ENCODE measurements around the gene CEP85L. TPM values are rescaled to one million over a fixed set of nuclear protein-coding genes. Genes with fewer than 3 reads are reported as not detected.

CEP85L gene
- total and polyA plus RNA-seq, 2 of the 13 experiments (the other 11 are each of a cell fraction or from before 2014, with no cell fraction given): 0.44 to 1.7 TPM

DNA sequence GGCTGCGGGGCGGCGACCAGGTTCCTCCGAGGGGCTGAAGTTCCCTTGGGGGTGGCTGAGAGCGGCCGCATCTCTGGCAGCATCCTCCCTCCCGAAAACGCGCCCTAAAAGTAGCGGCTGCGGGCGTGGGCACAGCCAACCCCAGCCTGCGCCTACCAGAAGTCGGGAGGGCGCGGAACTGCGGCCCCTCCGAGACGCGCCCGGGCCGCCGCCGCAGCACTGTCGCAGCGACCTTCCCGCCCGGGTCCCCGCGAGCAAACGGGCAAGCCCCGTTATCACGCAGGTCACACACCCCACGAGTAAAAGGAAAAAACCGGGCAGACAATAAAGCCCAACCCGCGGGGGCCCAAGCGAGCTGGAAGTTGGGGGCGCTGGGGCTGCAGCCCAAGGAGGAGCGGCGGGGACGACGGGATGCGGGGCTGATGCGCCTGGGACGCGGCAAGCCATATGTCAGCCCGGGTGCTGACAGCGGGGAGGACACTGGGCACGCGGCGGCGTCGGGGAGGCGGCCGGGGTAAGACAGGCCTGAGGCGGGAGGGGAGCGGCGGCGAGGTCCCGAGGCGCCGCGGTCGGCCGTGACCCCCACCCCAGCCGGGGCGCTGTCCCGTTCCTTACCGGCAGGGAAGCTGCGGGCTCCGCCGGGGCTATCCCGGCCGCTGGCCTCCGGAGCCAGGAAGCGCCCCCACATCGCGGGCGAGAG lies 659 bp downstream of the CEP85L start (continued):
- peak; percentile 27; the same call in 1 of the 2 replicates for TF ChIP-seq NFKB2 (CRISPR knock-in tag; IDR thresholded peaks at IDR 0.05; ENCODE audit: borderline replicate concordance)
- TF ChIP-seq ZNF839 (CRISPR knock-in tag; IDR thresholded peaks at IDR 0.05; ENCODE audit: borderline replicate concordance): 0 out of 2 replicates have a peak, but pooled peaks have one; percentile 37
- TF ChIP-seq EZH2 (conservative IDR thresholded peaks at IDR 0.05; ENCODE audit: low read depth, low read length): peak; percentile 86
- TF ChIP-seq BRD4 (CRISPR knock-in tag; IDR thresholded peaks at IDR 0.05): no peak
- TF ChIP-seq ZNF670 (CRISPR knock-in tag; IDR thresholded peaks at IDR 0.05; ENCODE audit: borderline replicate concordance): no peak
- TF ChIP-seq KLF13 (CRISPR knock-in tag; IDR thresholded peaks at IDR 0.05): 0 out of 2 replicates have a peak, but pooled peaks have one; percentile 23
- no peak for TF ChIP-seq NFE2 (CRISPR knock-in tag; IDR thresholded peaks at IDR 0.05)
- no peak for TF ChIP-seq TBX3 (IDR thresholded peaks at IDR 0.05; ENCODE audit: borderline replicate concordance)
- TF ChIP-seq CHD4 (IDR thresholded peaks at IDR 0.05; ENCODE audit: borderline replicate concordance, low read length): no peak
- TF ChIP-seq, protein P1, sequence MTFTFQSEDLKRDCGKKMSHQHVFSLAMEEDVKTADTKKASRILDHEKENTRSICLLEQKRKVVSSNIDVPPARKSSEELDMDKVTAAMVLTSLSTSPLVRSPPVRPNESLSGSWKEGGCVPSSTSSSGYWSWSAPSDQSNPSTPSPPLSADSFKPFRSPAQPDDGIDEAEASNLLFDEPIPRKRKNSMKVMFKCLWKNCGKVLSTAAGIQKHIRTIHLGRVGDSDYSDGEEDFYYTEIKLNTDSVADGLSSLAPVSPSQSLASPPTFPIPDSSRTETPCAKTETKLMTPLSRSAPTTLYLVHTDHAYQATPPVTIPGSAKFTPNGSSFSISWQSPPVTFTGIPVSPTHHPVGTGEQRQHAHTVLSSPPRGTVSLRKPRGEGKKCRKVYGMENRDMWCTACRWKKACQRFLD (CRISPR knock-in tag; IDR thresholded peaks at IDR 0.05; ENCODE audit: borderline replicate concordance): no peak; the same call in 1 of the 2 replicates
- no peak for TF ChIP-seq ZNF121 (CRISPR knock-in tag; IDR thresholded peaks at IDR 0.05)
- no peak for TF ChIP-seq SNAI1 (CRISPR knock-in tag; IDR thresholded peaks at IDR 0.05; ENCODE audit: borderline replicate concordance)
- no peak for TF ChIP-seq MAZ (IDR thresholded peaks at IDR 0.05; ENCODE audit: borderline replicate concordance, low read depth, low read length)
- no peak for TF ChIP-seq MAZ (CRISPR knock-in tag; IDR thresholded peaks at IDR 0.05; ENCODE audit: low read depth)
- no peak for TF ChIP-seq ZFX (CRISPR knock-in tag; IDR thresholded peaks at IDR 0.05; ENCODE audit: low read depth)
- peak; percentile 79; the same call in 1 of the 2 replicates for TF ChIP-seq ZNF703 (CRISPR knock-in tag; IDR thresholded peaks at IDR 0.05; ENCODE audit: borderline replicate concordance)
- TF ChIP-seq, protein P2, sequence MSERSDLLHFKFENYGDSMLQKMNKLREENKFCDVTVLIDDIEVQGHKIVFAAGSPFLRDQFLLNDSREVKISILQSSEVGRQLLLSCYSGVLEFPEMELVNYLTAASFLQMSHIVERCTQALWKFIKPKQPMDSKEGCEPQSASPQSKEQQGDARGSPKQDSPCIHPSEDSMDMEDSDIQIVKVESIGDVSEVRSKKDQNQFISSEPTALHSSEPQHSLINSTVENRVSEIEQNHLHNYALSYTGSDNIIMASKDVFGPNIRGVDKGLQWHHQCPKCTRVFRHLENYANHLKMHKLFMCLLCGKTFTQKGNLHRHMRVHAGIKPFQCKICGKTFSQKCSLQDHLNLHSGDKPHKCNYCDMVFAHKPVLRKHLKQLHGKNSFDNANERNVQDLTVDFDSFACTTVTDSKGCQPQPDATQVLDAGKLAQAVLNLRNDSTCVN (CRISPR knock-in tag; IDR thresholded peaks at IDR 0.05; ENCODE audit: borderline replicate concordance): no peak
- TF ChIP-seq NR0B2 (CRISPR knock-in tag; IDR thresholded peaks at IDR 0.05): no peak
- TF ChIP-seq FOXC1 (CRISPR knock-in tag; IDR thresholded peaks at IDR 0.05; ENCODE audit: borderline replicate concordance): peak; percentile 7
- TF ChIP-seq ZNF326 (CRISPR knock-in tag; IDR thresholded peaks at IDR 0.05; ENCODE audit: borderline replicate concordance): no peak
- no peak for TF ChIP-seq ISL2 (CRISPR knock-in tag; IDR thresholded peaks at IDR 0.05)
- TF ChIP-seq ZNF746 (CRISPR knock-in tag; IDR thresholded peaks at IDR 0.05): 0 out of 2 replicates have a peak, but pooled peaks have one; percentile 20
- TF ChIP-seq ZNF549 (CRISPR knock-in tag; IDR thresholded peaks at IDR 0.05): no peak
- TF ChIP-seq KDM3A (CRISPR knock-in tag; IDR thresholded peaks at IDR 0.05; ENCODE audit: low read depth): peak; percentile 49; the same call in 1 of the 2 replicates
- TF ChIP-seq JARID2 (CRISPR knock-in tag; IDR thresholded peaks at IDR 0.05; ENCODE audit: insufficient replicate concordance): no peak
- no peak for TF ChIP-seq TP53 (CRISPR knock-in tag; conservative IDR thresholded peaks at IDR 0.05)
- TF ChIP-seq RBAK (CRISPR knock-in tag; IDR thresholded peaks at IDR 0.05): no peak

Measured in HepG2 (cell line).